GM21825 (cell line): Measurements from ENCODE around the gene OLFML2A.
A peak's percentile ranks its signal among the peaks of the same experiment; 100 is the strongest.

Source experiments
- ATAC-seq: cut with Tn5 transposase; IDR thresholded peaks from one replicate; pipeline ENCODE4 v1.9.1; 2021; ENCODE audit warnings: mild to moderate bottlenecking, moderate library complexity; ENCODE audit not compliant: unreplicated experiment

OLFML2A gene

DNA sequence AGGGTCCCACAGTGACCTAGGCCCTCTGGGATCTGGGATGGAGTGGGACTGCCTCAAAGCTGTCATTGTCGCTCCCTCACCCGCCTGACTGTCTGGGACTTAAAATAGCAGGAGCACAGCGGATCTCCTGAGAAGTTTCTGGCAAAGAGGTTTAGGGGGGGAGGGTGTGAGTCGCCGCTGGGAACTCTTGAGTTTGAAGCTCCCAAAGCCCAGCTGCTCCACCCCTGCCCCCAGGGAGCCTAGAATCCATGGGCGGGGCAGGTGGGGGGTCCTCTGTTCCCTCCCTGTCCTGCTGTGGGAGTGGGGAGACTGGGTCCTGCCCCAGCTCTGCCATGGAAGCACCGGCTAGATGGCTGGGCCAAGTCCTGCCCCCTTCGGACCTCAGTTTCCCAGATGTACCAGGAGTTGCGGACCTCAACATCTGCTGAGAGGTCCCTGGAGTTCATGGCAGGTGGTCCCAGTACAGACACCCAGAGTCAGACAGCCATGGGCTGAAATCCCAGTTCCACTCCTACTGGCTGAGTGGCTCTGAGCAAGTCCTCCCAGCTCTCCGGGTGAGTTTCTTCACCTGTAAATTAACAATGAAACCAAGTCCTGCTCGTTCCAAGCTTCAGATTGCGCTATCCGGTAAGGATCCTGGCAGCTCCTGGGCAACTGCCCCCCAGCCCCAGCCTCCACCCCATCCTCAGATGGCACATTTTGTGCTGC is 75.3 kb downstream of the OLFML2A start:
- no peak for ATAC-seq

DNA sequence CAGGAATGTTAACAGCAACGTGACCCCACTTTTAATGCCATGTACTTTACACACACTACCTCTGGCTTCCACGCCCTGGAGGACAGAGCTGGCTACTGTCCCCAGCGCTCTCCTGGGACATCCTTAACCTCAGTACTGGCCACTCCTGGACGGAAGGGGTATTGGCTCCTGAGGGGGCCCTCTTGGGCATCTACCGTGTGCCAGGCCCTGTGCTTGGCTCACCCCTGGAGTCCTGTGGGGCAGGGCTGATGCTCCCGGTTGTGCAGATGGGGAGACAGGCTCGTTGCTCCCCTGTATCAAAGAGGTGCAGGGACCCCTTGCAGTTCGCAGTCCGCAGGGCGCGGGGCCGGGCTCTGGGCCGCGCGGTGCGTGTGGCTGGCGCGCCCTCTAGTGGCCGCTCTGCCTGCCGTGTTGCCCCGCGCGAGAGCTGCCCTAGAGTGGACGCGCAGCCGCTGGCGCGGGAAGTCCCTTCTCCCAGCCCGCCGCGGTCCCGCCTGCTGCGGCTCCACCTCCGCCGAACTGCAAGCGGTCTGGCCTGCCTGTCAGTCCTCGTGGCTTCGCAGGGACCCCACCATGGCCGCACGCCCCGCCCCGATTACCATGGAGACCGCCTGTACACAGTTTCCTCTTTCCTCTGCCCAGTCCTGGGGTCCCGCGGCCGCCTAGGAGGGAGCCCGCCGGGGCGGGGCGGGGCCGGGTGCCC is 76.0 kb downstream of the OLFML2A start, which contains the start of gene WDR38:
Gene WDR38, plus strand, starts transcription at position 632 of the 703 bp plus-strand sequence. CDS start 72 bp downstream, outside the sequence.
- peak; percentile 69 for ATAC-seq

DNA sequence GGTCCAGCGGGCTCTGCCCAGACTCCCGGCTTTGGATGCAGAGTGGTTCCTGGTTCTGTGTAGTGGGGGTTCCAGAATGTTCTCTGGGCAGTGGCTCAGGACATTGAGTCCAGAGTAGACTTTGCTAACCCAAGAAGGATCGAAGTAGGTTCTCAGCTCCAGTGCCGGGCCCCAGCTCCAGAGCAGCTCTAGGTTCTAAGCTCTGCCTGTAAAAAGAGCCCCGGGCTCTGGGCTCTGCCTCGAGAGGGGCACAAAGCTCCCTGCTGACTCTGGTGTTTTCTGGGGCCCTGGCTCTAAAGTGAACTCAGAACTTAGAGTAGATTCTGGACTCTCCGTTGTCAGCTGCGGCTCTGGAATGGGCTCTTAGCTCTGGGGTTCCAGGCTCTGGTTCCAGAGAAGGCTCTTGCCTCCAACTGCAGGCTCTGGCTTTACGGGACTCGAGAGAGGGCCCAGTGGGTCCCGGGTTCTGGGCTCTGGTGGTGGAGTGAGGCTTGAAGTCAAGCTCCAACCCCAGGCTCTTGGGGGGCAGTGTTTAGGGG is 76.7 kb downstream of the OLFML2A start:
- ATAC-seq: no peak

DNA sequence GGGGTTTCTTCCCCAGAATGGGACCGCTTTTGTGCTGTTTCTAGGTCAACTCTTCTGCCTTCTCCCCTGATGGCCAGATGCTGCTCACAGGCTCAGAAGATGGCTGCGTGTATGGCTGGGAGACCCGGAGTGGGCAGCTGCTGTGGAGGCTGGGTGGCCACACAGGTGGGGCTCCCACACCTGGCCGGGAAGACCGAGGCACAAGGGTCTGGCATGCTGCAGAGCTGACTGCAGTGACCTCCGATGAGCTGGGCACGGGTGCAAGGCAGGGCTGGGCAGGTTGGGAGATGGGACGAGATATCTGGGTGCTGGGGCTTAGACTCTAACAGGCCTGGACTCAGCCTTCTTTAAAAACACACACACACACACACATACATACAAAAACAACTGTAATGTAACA is 77.2 kb downstream of the OLFML2A start:
- ATAC-seq: no peak

DNA sequence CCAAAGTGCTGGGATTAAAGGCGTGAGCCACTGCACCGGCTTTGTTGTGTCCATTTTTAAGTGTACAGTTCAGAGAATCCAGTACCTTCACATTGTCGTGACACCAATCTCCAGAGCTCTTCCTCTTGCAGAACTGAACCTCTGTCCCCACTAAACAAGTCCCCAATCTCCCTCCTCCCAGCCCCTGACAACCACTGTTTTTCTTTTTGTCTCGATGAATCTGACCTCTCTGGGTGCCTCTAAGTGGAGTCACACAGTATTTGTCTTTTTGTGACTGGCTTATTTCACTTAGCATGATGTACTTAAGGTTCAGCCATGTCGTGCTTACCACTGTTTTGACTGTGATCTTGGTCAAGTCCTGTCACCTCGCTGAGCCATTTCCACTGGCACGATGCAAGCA is 77.9 kb downstream of the OLFML2A start:
- ATAC-seq: no peak

DNA sequence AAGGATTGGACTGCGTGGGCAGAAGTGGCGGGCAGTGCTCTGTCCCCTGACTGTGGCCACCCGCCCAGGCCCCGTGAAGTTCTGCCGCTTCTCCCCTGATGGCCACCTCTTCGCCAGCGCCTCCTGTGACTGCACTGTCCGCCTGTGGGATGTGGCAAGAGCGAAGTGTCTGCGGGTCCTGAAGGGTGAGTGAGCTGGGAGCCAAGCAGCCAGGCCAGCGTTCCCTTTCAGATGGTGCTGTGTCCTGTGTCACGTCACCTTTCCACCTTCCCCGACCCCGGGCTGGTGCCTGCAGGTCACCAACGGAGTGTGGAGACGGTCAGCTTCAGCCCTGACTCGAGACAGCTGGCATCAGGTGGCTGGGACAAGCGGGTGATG is 78.6 kb downstream of the OLFML2A start:
- ATAC-seq: no peak

DNA sequence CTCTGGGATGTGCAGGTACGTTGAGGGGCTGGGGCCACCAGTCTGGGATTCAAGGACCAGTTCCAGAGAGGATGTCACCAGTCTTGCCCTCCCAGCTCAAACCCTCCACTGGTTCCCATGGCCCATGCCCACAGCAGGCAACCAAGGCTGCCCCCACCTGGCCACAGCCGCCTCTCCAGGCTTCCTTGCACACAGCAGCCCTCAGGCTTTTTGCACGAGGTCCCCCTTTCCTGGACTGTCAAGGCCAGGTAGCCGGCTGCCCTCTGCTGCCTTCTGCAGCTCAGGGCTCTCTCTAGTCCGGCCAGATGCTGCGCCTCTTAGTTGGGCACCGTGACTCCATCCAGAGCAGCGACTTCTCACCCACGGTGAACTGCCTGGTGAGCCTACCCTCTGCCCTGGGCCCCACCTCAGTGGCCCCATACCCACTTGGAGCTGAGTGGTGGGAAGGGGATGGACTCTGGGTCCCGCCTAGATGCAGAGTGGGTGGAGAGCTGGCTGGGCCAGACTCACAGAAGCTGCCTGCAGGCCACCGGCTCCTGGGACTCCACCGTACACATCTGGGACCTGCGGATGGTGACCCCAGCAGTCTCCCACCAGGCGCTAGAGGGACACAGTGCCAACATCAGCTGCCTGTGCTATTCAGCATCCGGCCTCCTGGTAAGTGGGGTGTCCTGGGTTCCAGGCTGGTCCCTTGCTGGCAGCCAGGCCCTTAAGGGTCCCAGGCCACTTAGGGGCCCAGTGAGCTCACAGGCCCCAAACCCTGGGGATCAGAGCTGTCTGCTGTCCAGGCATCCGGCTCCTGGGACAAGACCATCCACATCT is 79.2 kb downstream of the OLFML2A start:
- no peak for ATAC-seq

DNA sequence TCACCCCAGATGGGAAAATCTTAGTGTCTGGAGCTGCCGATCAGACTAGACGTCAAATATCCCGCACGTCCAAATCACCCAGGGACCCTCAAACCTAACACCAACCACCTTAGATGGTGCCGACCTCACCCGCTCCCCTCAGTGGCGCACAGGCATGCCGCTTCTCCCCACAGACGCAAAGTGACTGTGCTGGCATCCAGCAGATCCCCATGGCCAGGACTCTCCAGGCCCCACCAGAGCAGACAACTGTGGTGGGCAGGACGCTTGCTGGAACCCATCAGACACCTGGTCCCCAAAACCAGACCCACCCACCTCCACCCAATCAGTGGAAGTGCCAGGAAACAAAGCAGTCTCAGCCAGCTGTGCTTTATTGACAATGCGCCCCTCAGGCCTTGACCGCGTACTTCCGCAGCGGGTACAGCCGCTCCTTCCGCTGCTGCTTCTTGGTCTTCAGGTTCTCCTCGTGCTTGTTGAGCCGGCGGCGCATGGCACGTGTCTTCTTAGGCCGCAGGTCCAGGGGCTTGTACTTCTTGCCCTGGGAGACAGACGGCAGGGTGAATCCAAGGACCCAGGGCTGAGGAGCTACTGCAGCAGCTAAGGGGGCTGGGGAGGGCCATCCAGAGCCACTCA is 80.7 kb downstream of the OLFML2A start:
- no peak for ATAC-seq

DNA sequence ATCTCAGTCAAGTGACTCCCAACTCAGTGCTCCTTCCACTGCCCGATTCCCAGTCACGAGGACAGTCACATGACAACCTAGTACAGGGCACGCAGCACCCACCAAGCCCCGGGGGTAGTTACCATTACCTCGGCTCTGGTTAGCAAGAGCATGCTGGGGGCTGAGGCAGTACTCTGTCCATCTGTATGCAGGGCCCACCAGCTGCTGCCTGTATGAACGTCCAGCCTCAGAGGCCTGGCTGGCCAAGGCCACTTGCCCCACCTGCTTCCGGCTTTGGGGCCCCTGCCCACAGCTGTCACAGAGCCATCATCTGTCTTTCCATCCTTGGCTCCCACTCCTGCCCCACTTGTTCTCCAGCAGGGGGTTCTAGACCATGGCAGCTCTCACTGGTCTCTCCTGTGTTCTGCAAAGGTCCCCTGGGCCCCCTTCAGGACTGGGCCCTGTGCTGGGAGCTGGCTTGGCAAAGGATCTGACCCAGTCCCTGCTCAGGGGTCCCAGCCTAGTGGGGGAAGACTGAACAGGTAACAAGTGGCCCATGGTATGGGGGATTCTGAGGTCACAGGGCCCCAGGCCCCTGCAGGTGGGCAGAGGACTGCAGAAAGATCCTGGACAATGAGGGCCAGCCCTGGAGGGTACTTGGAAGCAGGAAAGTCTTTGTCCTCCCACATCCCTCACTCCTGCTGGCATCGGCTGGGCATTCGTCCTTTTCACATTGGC is 81.6 kb downstream of the OLFML2A start:
- ATAC-seq: no peak

DNA sequence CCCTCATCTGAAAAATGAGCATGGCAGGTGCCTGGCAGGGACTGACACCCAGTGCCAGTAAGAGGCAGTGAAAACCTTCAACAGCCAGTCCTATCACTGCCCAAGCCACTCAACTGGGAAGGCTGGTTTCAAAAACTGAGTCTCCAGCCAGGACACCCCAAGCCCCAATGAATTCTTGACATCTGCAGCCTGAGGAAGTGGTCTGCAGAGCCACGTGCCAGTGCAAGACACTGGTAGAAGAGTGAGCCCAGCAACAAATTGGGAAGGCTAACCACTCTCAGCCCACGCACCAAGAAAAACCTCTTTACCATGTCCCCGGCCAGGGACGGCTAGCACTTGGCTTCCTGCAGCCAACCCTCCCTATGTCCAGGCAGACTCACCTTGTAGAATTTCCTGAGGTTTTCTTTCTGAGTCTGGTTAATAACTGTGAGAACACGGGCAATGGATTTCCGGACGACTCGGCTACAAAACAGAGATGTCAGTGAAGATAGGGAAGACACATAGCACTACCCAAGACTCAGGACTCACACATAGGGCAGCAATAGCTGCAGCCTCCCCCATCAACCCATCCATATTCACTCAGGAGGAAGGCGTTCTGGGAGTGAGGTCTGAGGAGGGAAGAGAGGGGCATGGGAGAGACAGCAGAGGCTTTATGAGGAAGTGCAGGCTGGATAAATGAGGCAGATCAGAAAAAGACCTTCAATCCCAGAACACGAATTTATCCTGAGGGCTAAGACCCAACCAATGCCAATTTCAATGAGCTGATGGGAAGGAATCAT is 83.1 kb downstream of the OLFML2A start:
- ATAC-seq: no peak

DNA sequence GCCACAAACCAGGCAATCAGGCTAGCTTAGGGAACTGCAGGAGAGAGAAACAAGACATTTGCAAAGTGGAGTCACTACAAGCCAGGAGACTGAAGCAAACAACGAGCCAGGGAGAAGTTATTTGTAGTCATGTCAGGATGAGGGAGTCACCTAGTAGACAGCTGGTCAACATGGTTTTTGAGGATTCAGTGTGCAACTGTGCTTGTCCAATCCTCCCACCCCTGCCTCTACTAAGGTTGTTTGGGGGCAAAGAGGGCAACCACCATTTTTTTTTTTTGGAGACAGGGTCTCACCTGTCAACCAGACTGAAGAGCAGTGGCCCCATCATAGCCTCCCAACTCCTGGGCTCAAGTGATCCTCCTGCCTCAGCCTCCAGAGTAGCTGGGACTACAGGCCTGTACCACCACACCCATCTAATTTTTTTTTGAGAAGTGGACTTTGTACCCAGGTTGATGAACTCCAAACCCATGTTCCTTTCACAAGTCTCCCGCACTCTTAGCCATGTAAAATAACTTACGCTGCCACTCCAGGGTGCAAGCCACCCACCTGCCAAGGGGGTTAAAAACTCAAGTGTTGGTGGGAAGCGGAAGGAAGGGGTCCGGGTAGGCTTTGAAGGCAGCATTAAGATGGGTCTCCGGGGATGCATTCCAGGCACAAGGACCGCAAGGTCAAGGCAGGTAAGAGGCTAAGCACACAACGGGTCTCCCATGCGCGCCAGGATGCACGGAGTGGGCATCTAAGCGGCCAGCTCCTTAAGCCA is 83.8 kb downstream of the OLFML2A start:
- ATAC-seq: no peak

DNA sequence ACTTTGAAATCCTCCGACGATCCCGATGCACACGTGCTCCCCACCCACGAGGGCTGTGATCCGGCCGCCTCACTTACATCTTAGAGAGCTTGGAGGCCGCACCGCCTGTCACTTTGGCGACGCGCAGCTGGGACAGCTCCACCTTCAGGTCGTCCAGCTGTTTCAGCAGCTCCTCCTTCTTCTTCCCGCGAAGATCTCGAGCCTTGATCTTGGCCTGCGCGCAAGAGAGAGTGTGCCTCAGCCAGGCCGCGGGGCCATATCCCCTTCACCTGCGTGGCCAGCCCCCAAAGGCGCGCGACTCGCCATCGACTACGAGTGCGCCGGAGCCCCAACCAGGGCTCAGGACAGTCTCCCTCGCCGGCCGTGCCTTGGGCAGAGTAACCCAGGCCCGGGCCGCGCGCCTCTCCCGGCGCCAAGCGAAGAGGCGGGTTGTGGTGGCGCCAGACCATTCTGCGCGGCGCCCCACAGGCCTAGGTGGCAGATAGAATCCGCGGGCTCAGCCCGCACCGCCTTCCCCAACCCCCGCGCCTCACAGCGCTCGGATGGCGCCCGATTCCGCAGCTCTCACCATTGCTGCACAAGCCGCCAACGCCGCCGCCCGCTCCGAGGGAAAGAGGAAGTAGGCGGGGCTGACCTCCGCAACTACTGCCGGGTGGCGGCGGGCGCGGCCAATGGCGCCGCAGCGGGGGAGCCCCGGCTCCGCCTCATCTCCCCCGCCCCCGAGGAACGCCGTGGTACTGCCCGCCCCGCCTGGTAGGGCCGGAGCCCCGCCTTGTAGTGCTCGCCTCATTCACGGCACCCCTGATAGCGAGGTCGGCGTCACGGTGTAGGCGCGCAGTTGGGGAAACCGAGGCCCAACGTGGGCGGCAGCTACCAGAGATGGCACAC is 84.7 kb downstream of the OLFML2A start, which contains the start of the genes ARPC5L and RPL35:
Gene ARPC5L, plus strand, starts transcription at position 789 of the 888 bp plus-strand sequence. CDS start 7,161 bp downstream, outside the sequence.
Gene RPL35, minus strand, starts transcription at position 616 of the 888 bp plus-strand sequence. Its CDS starts 45 bp downstream, at position 571.
- peak; percentile 90 for ATAC-seq

DNA sequence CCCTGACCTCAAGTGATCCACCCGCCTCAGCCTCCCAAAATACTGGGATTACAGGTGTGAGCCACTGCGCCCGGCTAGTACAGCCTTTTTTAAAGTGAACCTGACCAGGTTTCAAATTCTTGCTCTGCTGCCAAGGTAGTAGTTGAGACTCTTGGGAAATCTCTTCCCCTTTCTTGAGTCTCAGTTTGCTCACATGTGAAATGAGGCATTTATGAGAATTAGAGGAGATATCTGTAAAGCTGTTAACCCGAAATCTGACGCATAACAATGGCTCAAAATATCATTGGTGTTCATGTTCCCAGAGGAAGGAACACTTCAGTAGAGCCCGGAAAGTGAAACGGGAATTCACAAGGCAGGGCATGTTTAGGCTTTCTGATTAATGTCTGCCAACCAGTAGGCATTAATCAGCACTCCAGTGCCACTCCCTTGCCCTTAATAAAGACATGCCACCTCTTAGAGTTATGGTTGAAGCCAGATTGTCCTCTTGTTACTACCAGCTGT is 86.5 kb downstream of the OLFML2A start:
- ATAC-seq: no peak
